Fibroblast of villous mesenchyme (primary cell): Measurements from ENCODE around the gene OR4D6. TPM values are rescaled to one million over a fixed set of nuclear protein-coding genes. Genes with fewer than 3 reads are reported as not detected.

ENCODE experiments used
- DNase-seq: peaks from one replicate; pipeline ENCODE4 v3.0.0-alpha.2; 2010; ENCODE audit warnings: low read depth
- H3K4me3 ChIP-seq: 2 replicates; pipeline ENCODE4 v1.5.1; 2011; ENCODE audit warnings: low read depth, mild to moderate bottlenecking, low read length
- CTCF ChIP-seq: IDR thresholded peaks from 2 replicates; pipeline ENCODE4 v1.5.1; 2012; ENCODE audit warnings: low read depth, mild to moderate bottlenecking, low read length; ENCODE audit not compliant: insufficient read depth
- total RNA-seq: library from RNA; depleted of rRNA; stranded (reverse); fragments of >200 nt; gene quantifications from 2 replicates; pipeline ENCODE4 v1.2.3, GENCODE V29; 2012

Gene OR4D6
- total RNA-seq, result not detected in 2 replicates

GRCh38 chr11:59456661-59457060 is at the start of gene OR4D6:
Gene OR4D6 (plus strand): TSS chr11:59456961. CDS start chr11:59456961, 0 bp downstream.
- no peak for TF ChIP-seq CTCF
- DNase-seq, result no peak
- no peak within 1 kb of the TSS for H3K4me3 ChIP-seq

DNA sequence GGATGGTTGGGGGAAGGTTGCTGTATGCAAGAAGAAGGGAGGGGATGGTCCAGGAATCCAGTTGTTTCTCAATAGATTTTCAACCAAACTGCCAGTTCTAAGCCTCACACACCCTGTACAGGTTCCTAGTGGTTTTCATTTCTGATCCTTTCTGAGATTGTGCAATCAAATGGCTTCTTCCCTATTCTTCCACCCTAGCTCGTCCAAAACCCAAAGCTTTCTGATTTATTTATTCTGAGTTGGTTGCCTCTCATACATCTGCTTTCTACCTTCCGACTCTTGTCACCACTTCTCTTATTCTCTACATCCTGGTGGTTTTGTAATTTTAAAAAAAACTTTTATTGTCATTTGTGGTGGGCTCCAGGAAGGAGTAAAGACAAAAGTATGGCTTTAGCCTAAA is 43.1 kb upstream of the OR4D6 start:
- no peak for DNase-seq
- no peak for TF ChIP-seq CTCF
- no peak overlapping the region for H3K4me3 ChIP-seq

DNA sequence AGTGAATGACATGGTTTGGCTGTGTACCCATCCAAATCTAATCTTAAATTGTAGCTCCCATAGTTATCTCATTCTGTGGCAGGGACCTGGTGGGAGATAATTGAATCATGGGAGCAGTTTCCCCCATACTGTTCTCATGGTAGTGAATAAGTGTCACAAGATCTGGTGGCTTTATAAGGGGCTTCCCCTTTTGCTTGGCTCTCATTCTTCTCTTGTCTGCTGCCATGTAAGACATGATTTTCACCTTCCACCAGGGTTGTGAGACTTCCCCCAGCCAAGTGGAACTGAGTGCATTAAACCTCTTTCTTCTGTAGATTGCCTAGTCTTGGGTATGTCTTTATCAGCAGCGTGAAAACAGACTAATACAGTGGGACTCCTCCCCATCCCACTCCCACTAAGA is 41.6 kb upstream of the OR4D6 start:
- H3K4me3 ChIP-seq, result no peak overlapping the region
- DNase-seq, result no peak
- TF ChIP-seq CTCF, result no peak

DNA sequence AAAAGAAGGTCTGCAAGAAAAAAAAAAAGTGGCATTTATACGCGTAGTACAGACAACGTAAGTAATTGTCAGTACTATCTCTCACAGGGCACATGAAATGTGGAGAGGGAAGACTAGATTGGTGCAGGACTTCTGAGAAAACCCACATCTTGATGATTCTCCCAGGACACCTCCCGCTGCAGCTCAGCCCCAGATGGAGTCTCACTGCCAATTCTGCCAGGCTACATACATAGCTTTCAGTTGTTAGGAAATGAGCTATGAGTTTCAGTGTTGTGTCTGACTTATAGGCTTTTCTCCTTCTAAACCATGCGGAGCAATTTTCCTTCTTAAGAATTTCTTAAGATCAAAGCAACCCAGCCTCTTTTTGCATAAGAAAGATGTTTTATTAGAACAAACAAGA is 40.1 kb upstream of the OR4D6 start:
- DNase-seq, result no peak
- no peak for TF ChIP-seq CTCF
- no peak overlapping the region for H3K4me3 ChIP-seq

DNA sequence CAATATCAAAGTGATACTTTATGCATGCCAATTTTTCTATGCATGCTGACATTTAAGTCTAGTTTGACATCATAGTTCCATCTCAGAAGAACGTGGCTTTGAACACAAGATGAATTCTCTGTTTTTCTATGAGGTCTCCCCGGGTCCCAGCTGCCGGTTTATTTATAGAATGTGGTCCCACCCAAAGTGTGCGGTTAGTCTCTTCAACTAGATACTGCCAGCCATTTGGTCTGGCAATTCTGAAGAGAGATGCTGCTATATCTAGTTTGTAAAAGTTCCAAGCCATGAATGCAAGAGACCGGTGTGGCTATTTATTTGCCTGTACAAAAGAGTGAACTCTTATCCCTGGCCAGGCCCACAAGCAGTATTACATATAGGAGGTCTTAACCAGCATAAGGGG is 39.7 kb upstream of the OR4D6 start:
- no peak for TF ChIP-seq CTCF
- no peak overlapping the region for H3K4me3 ChIP-seq
- DNase-seq, result no peak

DNA sequence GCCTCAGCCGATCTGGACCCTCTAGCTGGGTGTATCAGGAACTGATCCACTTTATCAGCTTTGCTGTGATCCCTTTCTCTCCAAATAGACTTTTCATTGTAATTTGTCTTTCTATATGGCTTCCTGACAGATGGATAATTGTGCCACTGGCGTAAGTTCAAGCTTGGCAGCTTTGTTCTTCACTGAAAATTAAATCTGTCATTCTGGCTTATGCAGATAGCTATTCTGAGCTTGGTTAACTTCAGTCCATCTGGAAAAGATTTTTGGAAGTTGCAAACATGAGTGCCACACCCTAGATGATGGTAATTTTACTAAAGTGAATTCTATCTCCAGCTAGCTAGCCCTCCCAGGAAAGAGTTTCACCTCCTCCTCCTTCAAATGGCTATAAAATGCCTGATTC is 38.6 kb upstream of the OR4D6 start:
- no peak overlapping the region for H3K4me3 ChIP-seq
- DNase-seq, result no peak
- TF ChIP-seq CTCF, result no peak

DNA sequence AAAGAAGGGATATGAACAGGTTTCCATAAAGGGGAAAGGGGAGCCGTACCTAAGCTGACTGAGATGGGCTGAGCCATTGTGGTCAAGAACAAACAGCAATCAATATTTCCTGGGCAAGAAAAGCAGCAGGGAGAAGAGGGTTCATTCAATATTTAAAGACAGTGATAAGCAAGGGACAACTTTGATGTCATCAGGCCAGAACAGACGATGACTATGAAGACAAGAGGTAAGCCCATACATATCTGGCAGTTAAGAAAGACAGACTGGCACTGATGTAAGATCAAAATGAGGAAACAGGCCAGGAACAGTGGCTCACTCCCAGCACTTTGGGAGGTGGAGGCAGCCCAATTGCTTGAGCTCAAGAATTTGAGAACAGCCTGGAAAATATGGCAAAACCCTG is 32.9 kb upstream of the OR4D6 start:
- TF ChIP-seq CTCF, result no peak
- no peak overlapping the region for H3K4me3 ChIP-seq
- DNase-seq, result no peak
